GM19240 (cell line): ENCODE results near the gene PHF11.
"Not testable (repeated sequence)": the region's sequence is repeated elsewhere in the genome, so short reads cannot be mapped to it uniquely, and the experiment has no call there.

Experiments used
- DNase-seq: peaks from one replicate; pipeline ENCODE4 v3.0.0; 2011; ENCODE audit warnings: low spot score; ENCODE audit not compliant: insufficient read length

PHF11 gene

GRCh38 chr13:49546561-49546960 lies 50.8 kb downstream of the PHF11 start:
- no peak for DNase-seq

- DNase-seq: no peak
Measured at GRCh38 chr13:49549289-49549688, 53.5 kb downstream of the PHF11 start.

DNA sequence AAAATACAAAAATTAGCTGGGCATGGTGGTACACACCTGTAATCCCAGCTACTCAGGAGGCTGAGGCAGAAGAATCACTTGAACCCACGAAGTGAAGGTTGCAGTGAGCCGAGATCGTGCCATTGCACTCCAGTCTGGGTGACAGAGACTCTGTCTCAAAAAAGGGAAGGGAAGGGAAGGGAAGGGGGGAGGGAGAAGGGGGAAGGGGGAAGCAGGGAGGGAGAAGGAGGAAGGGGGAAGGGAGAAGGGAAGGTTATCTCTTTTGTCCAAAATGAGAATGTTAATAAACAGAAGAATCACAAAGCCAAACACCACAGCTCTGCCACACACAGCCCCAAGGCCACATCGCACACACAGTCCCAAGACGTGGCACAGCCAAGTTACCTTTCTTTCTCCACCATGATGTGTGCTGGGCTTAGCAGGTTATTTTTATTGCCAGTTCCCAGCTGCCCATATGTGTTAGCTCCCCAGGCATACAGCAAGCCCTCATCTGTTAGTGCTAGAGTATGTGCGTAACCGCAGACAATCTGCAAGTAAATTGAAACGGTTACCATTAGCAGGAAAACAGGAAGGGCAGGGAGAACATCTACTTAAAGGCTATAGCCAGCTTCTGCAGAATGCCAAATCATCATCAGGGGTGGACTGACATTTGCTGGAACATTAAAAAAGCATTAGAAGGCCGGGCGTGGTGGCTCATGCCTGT lies 55.3 kb downstream of the PHF11 start:
- no peak for DNase-seq

GRCh38 chr13:49553888-49554287 lies 58.1 kb downstream of the PHF11 start:
- no peak for DNase-seq

DNA sequence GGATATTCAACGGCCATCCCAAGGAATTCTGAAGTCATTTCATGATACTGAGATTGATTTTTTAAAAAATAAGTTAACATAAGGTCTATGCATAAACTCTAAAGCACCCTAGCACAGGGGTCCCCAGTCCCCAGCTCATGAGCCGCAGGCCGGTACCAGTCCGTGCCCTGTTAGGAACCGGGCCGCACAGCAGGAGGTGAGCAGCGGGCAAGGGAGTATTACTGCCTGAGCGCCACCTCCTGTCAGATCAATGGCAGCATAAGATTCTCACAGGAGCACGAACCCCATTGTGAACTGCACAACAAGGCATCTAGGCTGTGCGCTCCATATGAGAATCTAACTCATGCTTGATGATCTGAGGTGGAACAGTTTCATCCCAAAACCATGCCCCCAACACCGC lies 58.6 kb downstream of the PHF11 start:
- DNase-seq: no peak

DNA sequence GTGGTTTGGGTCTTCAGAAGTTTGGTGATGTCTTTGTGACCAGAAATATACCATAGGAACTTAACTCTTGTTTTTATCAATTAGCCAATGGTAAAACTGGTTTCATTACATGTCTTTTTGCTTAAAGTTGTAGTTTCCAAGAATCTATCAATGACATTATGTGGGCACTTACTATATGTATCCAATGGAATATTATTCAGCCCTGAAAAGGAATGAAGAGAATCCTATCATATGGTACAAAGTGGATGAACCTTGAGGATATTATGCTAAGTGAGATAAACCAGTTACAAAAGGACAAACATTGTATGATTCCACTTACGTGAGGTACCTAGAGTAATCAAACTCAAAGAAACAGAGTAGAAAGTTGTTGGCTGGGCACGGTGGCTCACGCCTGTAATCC lies 63.3 kb downstream of the PHF11 start:
- DNase-seq: no peak

DNA sequence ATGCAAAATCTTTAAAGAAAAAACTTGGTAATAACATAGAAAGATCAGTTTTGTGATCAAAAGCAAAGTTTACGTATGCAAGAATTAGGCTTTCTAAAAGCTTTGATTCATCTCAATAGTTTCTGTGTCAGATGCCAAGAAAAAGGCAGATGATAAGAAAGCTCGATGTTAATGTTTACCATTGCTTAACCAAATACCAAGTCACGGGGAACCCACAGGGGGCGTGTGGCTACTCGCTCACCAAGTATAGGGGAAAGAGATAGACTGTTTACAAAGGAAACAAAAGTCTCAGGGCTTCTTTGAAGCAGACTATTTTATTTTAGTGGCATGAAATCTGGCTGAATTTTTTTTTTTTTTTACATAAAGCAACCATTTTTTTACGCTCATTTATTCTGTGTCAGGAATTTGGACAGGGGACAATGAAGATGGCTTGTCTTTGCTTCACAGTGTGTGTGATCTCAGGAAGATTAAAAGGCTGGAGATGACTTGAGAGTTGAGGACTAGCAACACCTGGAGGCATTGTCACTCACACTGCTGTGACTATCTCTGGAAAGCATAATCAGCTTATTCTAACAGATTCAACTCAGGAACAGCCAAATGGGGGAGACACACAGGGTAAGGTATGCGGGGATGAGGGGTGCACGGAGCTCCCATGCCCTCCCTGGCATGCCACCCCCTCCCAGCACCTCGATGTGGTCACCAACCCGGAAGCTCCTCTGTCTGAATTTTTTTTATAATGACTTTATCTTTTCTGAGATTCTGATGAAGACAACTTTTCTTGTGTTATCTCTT lies 64.7 kb downstream of the PHF11 start:
- DNase-seq: no peak

DNA sequence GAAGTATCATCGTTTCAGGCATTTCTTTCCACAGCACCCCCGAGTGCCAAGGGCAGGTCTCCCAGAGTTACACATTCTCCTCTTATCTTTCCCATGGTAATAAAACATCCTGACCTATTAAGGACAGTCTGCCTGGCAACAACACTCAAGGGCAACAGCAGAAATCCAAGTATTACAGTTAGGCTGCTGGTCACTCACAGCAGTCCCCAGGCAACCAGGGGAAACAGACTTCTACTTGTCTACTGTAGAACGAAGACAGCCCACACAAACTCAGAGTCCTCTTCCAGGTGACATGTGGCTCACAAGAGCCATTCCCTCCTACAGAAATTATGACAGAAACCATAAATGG lies 65.3 kb downstream of the PHF11 start:
- no peak for DNase-seq

GRCh38 chr13:49563516-49563915 lies 67.8 kb downstream of the PHF11 start:
- DNase-seq: no peak

DNA sequence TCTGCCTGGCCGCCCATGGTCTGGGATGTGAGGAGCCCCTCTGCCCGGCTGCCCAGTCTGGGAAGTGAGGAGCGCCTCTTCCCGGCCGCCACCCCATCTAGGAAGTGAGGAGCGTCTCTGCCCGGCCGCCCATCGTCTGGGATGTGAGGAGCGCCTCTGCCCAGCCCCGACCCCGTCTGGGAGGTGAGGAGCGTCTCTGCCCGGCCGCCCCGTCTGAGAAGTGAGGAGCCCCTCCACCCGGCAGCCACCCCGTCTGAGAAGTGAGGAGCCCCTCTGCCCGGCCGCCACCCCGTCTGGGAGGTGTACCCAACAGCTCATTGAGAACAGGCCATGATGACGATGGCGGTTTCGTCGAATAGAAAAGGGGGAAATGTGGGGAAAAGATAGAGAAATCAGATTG lies 69.7 kb downstream of the PHF11 start:
- not testable (repeated sequence) for DNase-seq

GRCh38 chr13:49566461-49566860 lies 70.7 kb downstream of the PHF11 start:
- DNase-seq: no peak

DNA sequence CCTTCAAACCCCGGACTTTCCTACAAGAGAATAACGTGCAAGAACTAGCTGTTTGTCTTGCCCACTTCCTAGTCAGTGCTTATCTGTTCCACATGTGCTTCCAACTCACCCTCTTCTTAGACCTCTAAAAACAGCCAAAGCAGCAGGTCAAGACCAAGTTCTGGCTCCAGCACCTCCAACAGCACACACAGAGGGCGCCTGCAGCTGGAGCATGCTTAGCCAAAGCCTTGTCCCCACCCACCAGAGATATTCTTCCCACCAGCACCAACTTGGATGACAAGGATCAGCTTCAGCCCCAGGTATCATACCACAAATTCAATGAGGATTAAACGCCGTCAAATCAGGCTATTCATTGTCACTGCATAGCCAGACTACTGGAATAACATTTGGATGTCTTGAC lies 71.7 kb downstream of the PHF11 start:
- DNase-seq: no peak

DNA sequence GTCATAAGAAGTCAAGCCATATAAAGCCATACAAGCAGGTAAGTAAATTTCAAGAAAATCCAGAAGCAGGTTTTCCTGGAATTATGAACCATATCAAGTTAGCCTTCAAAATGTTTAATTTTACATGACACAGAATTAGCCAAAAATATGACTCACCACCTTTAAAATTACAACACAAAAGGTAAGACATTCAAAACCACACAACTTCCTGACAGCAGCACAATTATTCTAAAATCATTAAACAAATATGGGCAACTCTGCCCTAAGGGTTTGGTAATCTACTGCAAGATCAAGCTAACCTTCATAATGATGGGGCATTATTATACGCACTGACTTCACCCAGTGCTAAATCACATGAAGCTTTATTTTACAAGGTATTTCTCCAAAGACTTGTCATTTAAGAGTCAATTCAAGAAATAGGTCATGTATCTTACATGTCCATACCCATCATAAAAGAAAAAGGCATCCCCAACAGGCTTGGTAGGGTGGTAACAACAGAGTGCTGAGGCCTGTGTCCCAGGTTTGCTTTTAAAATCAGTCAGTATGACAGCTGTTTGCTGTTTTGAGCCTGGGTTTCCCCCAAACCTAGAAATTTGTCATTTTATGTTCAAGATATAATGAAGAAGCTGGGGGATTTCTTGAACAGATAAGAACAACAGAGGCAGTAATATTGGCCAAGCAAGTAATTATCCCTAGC lies 74.4 kb downstream of the PHF11 start:
- no peak for DNase-seq

DNA sequence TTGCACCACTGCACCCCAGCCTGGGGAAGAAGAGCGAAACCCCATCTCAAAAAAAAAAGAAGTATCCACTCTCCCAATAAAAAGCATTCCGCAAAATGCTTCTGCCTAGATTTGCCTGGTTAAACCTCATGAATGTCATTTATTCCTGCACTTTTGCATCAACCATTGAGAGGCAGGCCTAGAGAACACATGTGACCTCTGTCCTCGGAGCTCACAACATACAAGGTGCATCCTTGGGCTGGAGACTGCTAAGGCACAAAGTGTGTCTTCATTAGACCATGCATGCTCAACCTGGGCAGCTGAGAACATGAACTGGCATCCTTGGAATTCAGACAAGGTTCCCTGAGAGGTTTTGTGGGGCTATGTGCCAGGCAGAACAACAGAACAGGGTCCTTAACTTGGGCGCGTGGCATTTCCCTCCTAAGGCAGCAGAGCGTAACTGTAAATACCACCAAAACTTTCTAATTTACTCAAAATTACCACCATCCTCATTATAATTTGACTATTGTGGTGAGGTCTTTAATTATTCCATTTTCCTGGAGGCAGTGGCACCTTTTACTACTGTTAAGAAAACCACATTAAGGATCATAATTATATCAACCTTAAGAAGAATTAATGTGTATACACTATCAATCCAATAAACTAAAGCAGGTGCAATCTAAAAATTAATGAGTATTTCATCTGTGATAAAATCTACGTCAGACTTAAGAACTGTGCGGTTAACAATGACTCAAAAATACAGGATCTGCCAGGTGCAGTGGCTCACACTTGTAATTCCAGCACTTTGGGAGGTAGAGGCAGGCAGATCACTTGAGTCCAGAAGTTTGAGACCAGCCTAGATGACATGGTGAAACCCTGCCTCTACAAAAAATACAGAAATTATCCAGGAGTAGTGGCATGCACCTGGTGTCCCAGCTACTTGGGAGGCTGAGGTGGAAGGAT lies 75.8 kb downstream of the PHF11 start:
- DNase-seq: no peak
